ENCODE results near the gene SPSB4.
A peak's percentile ranks its signal among the peaks of the same experiment; 100 is the strongest.

SPSB4 gene

GRCh38 chr3:141076036-141076773 is 25.1 kb downstream of the SPSB4 start:
- DNase-seq (ENCODE audit: low spot score) = peak; percentile 28

GRCh38 chr3:141076797-141077571 is 25.8 kb downstream of the SPSB4 start:
- DNase-seq (ENCODE audit: low spot score) = peak; percentile 53

GRCh38 chr3:141077631-141078030 is 26.5 kb downstream of the SPSB4 start:
- no peak for DNase-seq (ENCODE audit: low spot score)

- no peak for DNase-seq (ENCODE audit: low spot score)
Measured at GRCh38 chr3:141078200-141078599, 27.1 kb downstream of the SPSB4 start.

GRCh38 chr3:141080431-141080830 is 29.3 kb downstream of the SPSB4 start:
- no peak for DNase-seq (ENCODE audit: low spot score)

GRCh38 chr3:141081141-141081795 is 30.1 kb downstream of the SPSB4 start:
- no peak for DNase-seq (ENCODE audit: low spot score)

GRCh38 chr3:141082064-141082463 is 30.9 kb downstream of the SPSB4 start:
- no peak for DNase-seq (ENCODE audit: low spot score)

GRCh38 chr3:141083226-141083625 is 32.1 kb downstream of the SPSB4 start:
- no peak for DNase-seq (ENCODE audit: low spot score)

GRCh38 chr3:141083836-141084649 is 32.9 kb downstream of the SPSB4 start:
- DNase-seq (ENCODE audit: low spot score) = no peak

GRCh38 chr3:141085343-141086070 is 34.4 kb downstream of the SPSB4 start:
- no peak for DNase-seq (ENCODE audit: low spot score)

GRCh38 chr3:141086188-141086587 is 35.0 kb downstream of the SPSB4 start:
- DNase-seq (ENCODE audit: low spot score) = no peak

GRCh38 chr3:141087076-141087777 is 36.1 kb downstream of the SPSB4 start:
- no peak for DNase-seq (ENCODE audit: low spot score)

GRCh38 chr3:141087778-141088130 is 36.6 kb downstream of the SPSB4 start:
- DNase-seq (ENCODE audit: low spot score) = no peak

GRCh38 chr3:141089339-141090152 is 38.4 kb downstream of the SPSB4 start:
- DNase-seq (ENCODE audit: low spot score) = no peak

GRCh38 chr3:141091426-141091825 is 40.3 kb downstream of the SPSB4 start:
- DNase-seq (ENCODE audit: low spot score) = no peak

GRCh38 chr3:141092663-141093062 is 41.5 kb downstream of the SPSB4 start:
- DNase-seq (ENCODE audit: low spot score) = no peak

- no peak for DNase-seq (ENCODE audit: low spot score)
Measured at GRCh38 chr3:141093397-141093796, 42.2 kb downstream of the SPSB4 start.

GRCh38 chr3:141093971-141094684 is 43.0 kb downstream of the SPSB4 start:
- no peak for DNase-seq (ENCODE audit: low spot score)
